Sigmoid colon (tissue), 7 donors: Measurements from ENCODE around the gene NLGN1. TPM values are rescaled to one million over a fixed set of nuclear protein-coding genes. Genes with fewer than 3 reads are reported as not detected.
"Not testable (repeated sequence)": the region's sequence is repeated elsewhere in the genome, so short reads cannot be mapped to it uniquely, and the experiment has no call there.

Experiments
- DNase-seq: peaks from one replicate; pipeline ENCODE4 v3.0.0-alpha.2; 2019
- H3K27ac ChIP-seq, 4 donors: fragments of 200-600 bp; sonication (generic); one replicate each; pipeline ENCODE4 v1.5.1; 2016 to 2019; ENCODE audit warnings: mild to moderate bottlenecking in 1 of 4
- H3K27me3 ChIP-seq, 3 donors: fragments of 200-600 bp; sonication (generic); one replicate each; pipeline ENCODE4 v1.5.1; 2019; ENCODE audit warnings: mild to moderate bottlenecking in 1 of 3
- H3K36me3 ChIP-seq, 4 donors: fragments of 200-600 bp; sonication (generic); one replicate each; pipeline ENCODE4 v1.5.1; 2016 to 2019
- H3K4me1 ChIP-seq, 4 donors: fragments of 200-600 bp; sonication (generic); one replicate each; pipeline ENCODE4 v1.5.1; 2017 to 2019
- H3K4me3 ChIP-seq, 4 donors: fragments of 200-600 bp; sonication (generic); one replicate each; pipeline ENCODE4 v1.5.1; 2017 to 2019; ENCODE audit warnings: mild to moderate bottlenecking in 2 of 4, moderate library complexity in 1 of 4
- H3K9me3 ChIP-seq, 4 donors: fragments of 200-600 bp in 3 of 4; sonication (generic) in 3 of 4; one replicate each; pipeline versions ENCODE4 v1.5.1 to v1.6.1; 2013 to 2019
- CTCF ChIP-seq, 4 experiments: fragments of 450-650 bp in 3 of 4; fragments of 200-600 bp in 1 of 4; IDR thresholded peaks; one replicate each; pipeline ENCODE4 v1.5.1; 2016 to 2019; ENCODE audit warnings: antibody characterized with exemption in 4 of 4, mild to moderate bottlenecking in 3 of 4, moderate library complexity in 2 of 4
- EP300 ChIP-seq, 4 donors: sonication (generic); formaldehyde crosslinking; IDR thresholded peaks; one replicate each; pipeline ENCODE4 v1.6.1; 2017; ENCODE audit warnings: antibody characterized with exemption in 4 of 4
- POLR2A ChIP-seq, 2 donors: fragments of 450-650 bp; IDR thresholded peaks; one replicate each; pipeline ENCODE4 v1.6.1; 2016; ENCODE audit warnings: antibody characterized with exemption in 2 of 2, mild to moderate bottlenecking in 2 of 2, moderate library complexity in 2 of 2
- POLR2AphosphoS5 ChIP-seq, 4 donors: sonication (generic); formaldehyde crosslinking; IDR thresholded peaks; one replicate each; pipeline ENCODE4 v1.6.1; 2017; ENCODE audit warnings: antibody characterized with exemption in 4 of 4
- WGBS, 2 donors: extraction: QIAGEN DNeasy Blood & Tissue Kit; methylation state at CpG; one replicate each; pipeline ENCODE4 v1.1.7; 2013; 5-methylcytosine and 5-hydroxymethylcytosine counted together
- intact Hi-C: fragments of 100-400 bp; cut with DNase I; formaldehyde crosslinking; loops from one replicate; pipeline ENCODE4 v1.15.1; 2023
- polyA plus RNA-seq, 3 donors: library from polyadenylated mRNA; stranded (reverse); fragments of 200-250 nt; gene quantifications; one replicate each; pipeline ENCODE4 v1.2.3, GENCODE V29; 2013
- total RNA-seq, 4 donors: library from RNA; depleted of rRNA; stranded (reverse); fragments of >200 nt; gene quantifications; one replicate each; pipeline ENCODE4 v1.1.0, GENCODE V29; 2016
- donor health status: healthy with polysubstance abuse.
- donor health status: Bipolar disorder and iron deficiency.
- donor health status: healthy.

The NLGN1 gene
- total and polyA plus RNA-seq, 7 donors = under 0.01 to 33.5 (median 28.3) TPM; not detected in 1

GRCh38 chr3:174202116-174202515 is 804.6 kb downstream of the NLGN1 start:
- no peak for DNase-seq
- Histone ChIP-seq H3K27me3 (no peaks in the 10 kb centered on the region), H3K4me3 (no peak overlapping the region), H3K36me3 (no peaks in the 10 kb centered on the region), H3K4me1 (no peaks in the 10 kb centered on the region), H3K9me3 (no peaks in the 10 kb centered on the region), H3K27ac (no peak overlapping the region)
- 64 to 74% methylated on average over 2 of the region's 2 CpGs for WGBS, 2 donors
- no peak for TF ChIP-seq POLR2AphosphoS5 (IDR thresholded peaks at IDR 0.05)
- no peak for TF ChIP-seq CTCF (IDR thresholded peaks at IDR 0.05)
- no peak for TF ChIP-seq EP300 (IDR thresholded peaks at IDR 0.05)
- TF ChIP-seq POLR2A (IDR thresholded peaks at IDR 0.05) = no peak
- intact Hi-C loops = no loop called here

GRCh38 chr3:174202561-174202960 is 805.0 kb downstream of the NLGN1 start:
- no peak for DNase-seq
- no peaks in the 10 kb centered on the region for H3K36me3 ChIP-seq
- intact Hi-C loops = no loop called here
- no peaks in the 10 kb centered on the region for H3K9me3 ChIP-seq
- TF ChIP-seq POLR2A (IDR thresholded peaks at IDR 0.05) (no peak), POLR2AphosphoS5 (IDR thresholded peaks at IDR 0.05) (no peak), EP300 (IDR thresholded peaks at IDR 0.05) (no peak), CTCF (IDR thresholded peaks at IDR 0.05) (no peak)
- no peaks in the 10 kb centered on the region for H3K4me1 ChIP-seq
- H3K27me3 ChIP-seq = no peaks in the 10 kb centered on the region
- H3K27ac ChIP-seq = no peak overlapping the region
- WGBS, 2 donors = 85 to 87% methylated on average over 1 of the region's 1 CpG
- H3K4me3 ChIP-seq = no peak overlapping the region

GRCh38 chr3:174204765-174205164 is 807.2 kb downstream of the NLGN1 start:
- 45 to 73% methylated on average over 1 of the region's 1 CpG for WGBS, 2 donors
- Histone ChIP-seq H3K27ac (no peak overlapping the region), H3K36me3 (no peaks in the 10 kb centered on the region), H3K9me3 (no peaks in the 10 kb centered on the region), H3K27me3 (no peaks in the 10 kb centered on the region), H3K4me1 (no peaks in the 10 kb centered on the region), H3K4me3 (no peak overlapping the region)
- intact Hi-C loops = no loop called here
- DNase-seq = no peak
- TF ChIP-seq POLR2AphosphoS5 (IDR thresholded peaks at IDR 0.05) (no peak), CTCF (IDR thresholded peaks at IDR 0.05) (no peak), POLR2A (IDR thresholded peaks at IDR 0.05) (no peak), EP300 (IDR thresholded peaks at IDR 0.05) (no peak)

DNA sequence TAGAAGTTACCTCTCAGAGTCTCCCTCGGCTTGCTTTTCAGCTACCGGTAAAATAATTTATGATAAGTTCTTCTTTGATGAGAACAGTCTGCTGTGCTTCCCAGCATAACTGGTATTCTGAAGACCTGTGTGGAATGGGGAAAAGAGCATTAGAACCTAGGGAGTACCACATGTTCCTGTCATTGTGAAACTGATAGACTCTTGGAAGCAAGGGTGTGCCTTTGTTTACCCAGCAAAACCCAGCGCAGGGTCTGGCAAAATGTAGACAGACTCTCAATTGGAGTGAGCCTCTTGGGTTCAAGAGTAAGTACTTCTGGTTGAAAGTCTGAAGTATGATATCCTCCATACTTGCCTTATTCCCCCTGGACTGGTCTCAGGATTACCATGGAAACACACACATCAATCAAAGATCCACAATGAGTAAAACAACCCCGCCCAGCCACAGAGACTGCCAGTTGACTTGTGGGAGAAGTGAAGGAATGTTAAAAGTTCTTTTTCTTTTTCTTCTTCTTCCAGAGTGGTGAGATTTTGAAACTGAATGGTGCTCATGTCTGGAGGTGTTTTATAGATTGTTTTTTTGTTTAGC is 809.2 kb downstream of the NLGN1 start:
- no peak overlapping the region for H3K4me3 ChIP-seq
- no peak for DNase-seq
- H3K4me1 ChIP-seq = no peaks in the 10 kb centered on the region
- no peaks in the 10 kb centered on the region for H3K36me3 ChIP-seq
- TF ChIP-seq POLR2AphosphoS5 (IDR thresholded peaks at IDR 0.05) = no peak
- no peak for TF ChIP-seq EP300 (IDR thresholded peaks at IDR 0.05)
- no peak for TF ChIP-seq POLR2A (IDR thresholded peaks at IDR 0.05)
- no peak for TF ChIP-seq CTCF (IDR thresholded peaks at IDR 0.05)
- no peaks in the 10 kb centered on the region for H3K9me3 ChIP-seq
- no peak overlapping the region for H3K27ac ChIP-seq
- no peaks in the 10 kb centered on the region for H3K27me3 ChIP-seq
- intact Hi-C loops = no loop called here
- 70 to 90% methylated on average over 4 of the region's 4 CpGs for WGBS, 2 donors

GRCh38 chr3:174208161-174208560 is 810.6 kb downstream of the NLGN1 start:
- intact Hi-C loops = no loop called here
- 72 to 89% methylated on average over 2 of the region's 2 CpGs for WGBS, 2 donors
- no peak for TF ChIP-seq POLR2AphosphoS5 (IDR thresholded peaks at IDR 0.05)
- TF ChIP-seq EP300 (IDR thresholded peaks at IDR 0.05) = no peak
- no peak for TF ChIP-seq POLR2A (IDR thresholded peaks at IDR 0.05)
- TF ChIP-seq CTCF (IDR thresholded peaks at IDR 0.05) = no peak
- no peak for DNase-seq
- H3K4me1 ChIP-seq = no peaks in the 10 kb centered on the region
- H3K4me3 ChIP-seq = no peak overlapping the region
- H3K9me3 ChIP-seq = no peaks in the 10 kb centered on the region
- H3K36me3 ChIP-seq = no peaks in the 10 kb centered on the region
- H3K27me3 ChIP-seq = no peaks in the 10 kb centered on the region
- H3K27ac ChIP-seq = no peak overlapping the region

DNA sequence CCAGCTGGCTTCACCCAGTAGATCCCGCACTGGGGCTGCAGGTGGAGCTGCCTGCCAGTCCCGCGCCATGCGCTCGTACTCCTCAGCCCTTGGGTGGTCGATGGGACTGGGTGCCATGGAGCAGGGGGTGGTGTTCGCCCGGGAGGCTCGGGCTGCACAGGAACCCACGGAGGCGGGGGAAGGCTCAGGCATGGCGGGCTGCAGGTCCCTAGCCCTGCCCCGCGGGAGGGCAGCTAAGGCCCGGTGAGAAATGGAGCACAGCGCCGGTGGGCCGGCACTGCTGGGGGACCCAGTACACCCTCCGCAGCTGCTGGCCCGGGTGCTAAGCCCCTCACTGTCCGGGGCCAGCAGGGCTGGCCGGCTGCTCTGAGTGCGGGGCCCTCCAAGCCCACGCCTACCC is 814.4 kb downstream of the NLGN1 start:
- WGBS, 2 donors = 96 to 97% methylated on average over 24 of the region's 24 CpGs

More for the DNA sequence above, 814.4 kb downstream of the NLGN1 start:
- H3K36me3 ChIP-seq, H3K4me3 ChIP-seq, intact Hi-C loops, H3K4me1 ChIP-seq, DNase-seq, H3K27me3 ChIP-seq, H3K9me3 ChIP-seq, H3K27ac ChIP-seq: not testable (repeated sequence)
